CD4-positive, alpha-beta T cell (primary cell): Measurements from ENCODE around the gene MYO5A. TPM values are rescaled to one million over a fixed set of nuclear protein-coding genes. Genes with fewer than 3 reads are reported as not detected.

ENCODE experiments used
- ATAC-seq: fragments of 200-7000 bp; cut with Tn5 transposase; one replicate; pipeline ENCODE4 v1.10.0; 2022; ENCODE audit warnings: mild to moderate bottlenecking; ENCODE audit not compliant: poor library complexity
- CTCF ChIA-PET: fragments of 350-600 bp; sonication (Branson Sonifier 250); formaldehyde crosslinking; loops from one replicate; lab custom pipeline; 2021; ENCODE audit warnings: antibody characterized with exemption, inconsistent platforms; lab: Charles Lee
- POLR2A ChIA-PET: fragments of 350-600 bp; sonication (Branson Sonifier 250); formaldehyde crosslinking; loops from one replicate; lab custom pipeline; 2021; ENCODE audit warnings: antibody characterized with exemption, inconsistent platforms; lab: Charles Lee
- DNase-seq, 14 experiments: peaks; one replicate each; pipeline ENCODE4 v3.0.0-alpha.2; 2013 to 2020; ENCODE audit warnings: mixed read lengths in 2 of 14
- H3K27ac ChIP-seq, 2 donors: one replicate each; pipeline versions ENCODE4 v1.5.1 to v1.7.0; 2013; ENCODE audit warnings: low read length in 2 of 2, low read depth in 1 of 2, mild to moderate bottlenecking in 1 of 2
- H3K27me3 ChIP-seq, 2 experiments: 1 replicate in 1 of 2; 2 replicates in 1 of 2; pipeline versions ENCODE4 v1.6.1 to v1.7.0; 2013; ENCODE audit warnings: low read length in 2 of 2, control low read depth in 1 of 2, mild to moderate bottlenecking in 1 of 2, moderate library complexity in 1 of 2; ENCODE audit not compliant: insufficient read depth in 2 of 2, control insufficient read depth in 1 of 2
- H3K36me3 ChIP-seq: one replicate; pipeline ENCODE4 v1.6.1; 2013; ENCODE audit warnings: low read length, control low read depth; ENCODE audit not compliant: insufficient read depth
- H3K4me1 ChIP-seq: one replicate; pipeline ENCODE4 v1.6.1; 2013; ENCODE audit warnings: low read length, control low read depth; ENCODE audit not compliant: insufficient read depth
- H3K4me3 ChIP-seq: one replicate; pipeline ENCODE4 v1.5.1; 2013; ENCODE audit warnings: mild to moderate bottlenecking, low read length, moderate library complexity
- H3K9me3 ChIP-seq, 2 experiments: 1 replicate in 1 of 2; 2 replicates in 1 of 2; pipeline versions ENCODE4 v1.6.1 to v1.7.0; 2013; ENCODE audit warnings: low read length in 2 of 2, mild to moderate bottlenecking in 2 of 2, control low read depth in 1 of 2, moderate library complexity in 1 of 2; ENCODE audit not compliant: control insufficient read depth in 1 of 2, insufficient read depth in 1 of 2
- H3K27ac Mint-ChIP-seq: one replicate; pipeline ENCODE4 v1.8.0; 2020; ENCODE audit warnings: mixed read lengths
- H3K27me3 Mint-ChIP-seq: one replicate; pipeline ENCODE4 v1.8.0; 2021; ENCODE audit warnings: mixed read lengths
- H3K36me3 Mint-ChIP-seq: one replicate; pipeline ENCODE4 v1.8.0; 2021; ENCODE audit warnings: low read depth, mixed read lengths
- H3K4me1 Mint-ChIP-seq: one replicate; pipeline ENCODE4 v1.8.0; 2021; ENCODE audit warnings: low read depth, mixed read lengths
- H3K4me3 Mint-ChIP-seq: one replicate; pipeline ENCODE4 v1.8.0; 2020; ENCODE audit warnings: mild to moderate bottlenecking, mixed read lengths
- H3K9me3 Mint-ChIP-seq: one replicate; pipeline ENCODE4 v1.8.0; 2020; ENCODE audit warnings: mixed read lengths
- CTCF ChIP-seq: fragments of 200-600 bp; IDR thresholded peaks from one replicate; pipeline ENCODE4 v1.8.0; 2022; ENCODE audit warnings: antibody characterized with exemption, mild to moderate bottlenecking
- intact Hi-C, 2 experiments: fragments of 100-400 bp; cut with DNase I in 1 of 2; cut with micrococcal nuclease in 1 of 2; formaldehyde crosslinking; loops; one replicate each; pipeline versions ENCODE4 v1.15.1 to v1.9.0; 2023 to 2025; cut with DNase I, micrococcal nuclease
- total RNA-seq, 174 experiments: library from RNA in 2 of 174; stranded (reverse) in 2 of 174; gene quantifications; one replicate each; pipeline ENCODE4 v1.2.3 and lab custom pipeline; 2021 to 2026

MYO5A gene
- total RNA-seq, 2 experiments from 2014 or later: 25.5 TPM

- no peak overlapping the region for H3K27ac Mint-ChIP-seq
Observed at GRCh38 chr15:52308446-52309153, 220.1 kb downstream of the MYO5A start.

GRCh38 chr15:52307847-52308246 is 220.8 kb downstream of the MYO5A start:
- Histone ChIP-seq H3K4me3 (no peak overlapping the region), H3K27me3 (no peaks in the 10 kb centered on the region), H3K27ac (no peak overlapping the region), H3K4me1 (peaks cover 5% of the 10 kb centered on the region), H3K36me3 (peaks cover 16% of the 10 kb centered on the region), H3K9me3 (no peaks in the 10 kb centered on the region)
- intact Hi-C loops: no loop called here
- H3K9me3 Mint-ChIP-seq: no peaks in the 10 kb centered on the region
- H3K27ac Mint-ChIP-seq: no peak overlapping the region
- H3K4me3 Mint-ChIP-seq: no peak overlapping the region
- peaks cover 33% of the 10 kb centered on the region for H3K36me3 Mint-ChIP-seq
- TF ChIP-seq CTCF: no peak
- POLR2A ChIA-PET: no interaction called here
- CTCF ChIA-PET: no interaction called here
- H3K4me1 Mint-ChIP-seq: peaks cover 10% of the 10 kb centered on the region
- DNase-seq: no peak
- no peak for ATAC-seq
- H3K27me3 Mint-ChIP-seq: no peaks in the 10 kb centered on the region

More at GRCh38 chr15:52308446-52309153, 220.1 kb downstream of the MYO5A start:
- DNase-seq: no peak
- Histone ChIP-seq H3K27me3 (no peaks in the 10 kb centered on the region), H3K36me3 (peaks cover 23% of the 10 kb centered on the region), H3K27ac (no peak overlapping the region), H3K4me3 (no peak overlapping the region), H3K9me3 (no peaks in the 10 kb centered on the region), H3K4me1 (no peaks in the 10 kb centered on the region)
- no peak for TF ChIP-seq CTCF
- H3K36me3 Mint-ChIP-seq: peaks cover 40% of the 10 kb centered on the region
- POLR2A ChIA-PET: no interaction called here
- ATAC-seq: no peak
- CTCF ChIA-PET: no interaction called here
- H3K9me3 Mint-ChIP-seq: no peaks in the 10 kb centered on the region
- no peak overlapping the region for H3K4me3 Mint-ChIP-seq
- H3K4me1 Mint-ChIP-seq: peaks cover 6% of the 10 kb centered on the region
- intact Hi-C loops: no loop called here
- no peaks in the 10 kb centered on the region for H3K27me3 Mint-ChIP-seq

GRCh38 chr15:52306270-52306669 is 222.4 kb downstream of the MYO5A start:
- intact Hi-C loops: no loop called here
- Histone ChIP-seq H3K4me3 (no peak overlapping the region), H3K4me1 (peaks cover 5% of the 10 kb centered on the region), H3K9me3 (no peaks in the 10 kb centered on the region), H3K27ac (no peak overlapping the region), H3K36me3 (peaks cover 6% of the 10 kb centered on the region), H3K27me3 (no peaks in the 10 kb centered on the region)
- ChIA-PET POLR2A (no interaction called here), CTCF (no interaction called here)
- TF ChIP-seq CTCF: no peak
- Mint-ChIP-seq H3K27ac (no peak overlapping the region), H3K4me1 (peaks cover 10% of the 10 kb centered on the region), H3K9me3 (no peaks in the 10 kb centered on the region), H3K4me3 (no peak overlapping the region), H3K36me3 (peaks cover 17% of the 10 kb centered on the region), H3K27me3 (no peaks in the 10 kb centered on the region)
- DNase-seq (no peak), ATAC-seq (no peak)
